IMR-90 (cell line): ENCODE data around the gene ABHD10. TPM values are rescaled to one million over a fixed set of nuclear protein-coding genes. Genes with fewer than 3 reads are reported as not detected.

ENCODE experiments used
- ATAC-seq: fragments of 200-7000 bp; cut with Tn5 transposase; 2 replicates; pipeline ENCODE4 v1.9.1; 2020; ENCODE audit warnings: low read depth, mild to moderate bottlenecking, moderate library complexity
- BruUV-seq: library from RNA; stranded (reverse); fragments of 400-500 nt; replicated peaks from 2 replicates; lab custom pipeline; 2021; lab: Mats Ljungman, UMichigan
- CTCF ChIA-PET: fragments of 300-600 bp; formaldehyde crosslinking; extraction: SDS; loops from one replicate; lab custom pipeline; 2021; ENCODE audit warnings: antibody characterized with exemption; lab: Yijun Ruan, JAX
- POLR2A ChIA-PET: fragments of 300-600 bp; sonication (Branson Sonifier 250); formaldehyde crosslinking; loops from one replicate; lab custom pipeline; 2022; ENCODE audit warnings: antibody characterized with exemption; ENCODE audit not compliant: unreplicated experiment; lab: Charles Lee
- DNase-seq: peaks from one replicate; pipeline ENCODE4 v3.0.0; 2013
- H2AFZ ChIP-seq: replicated peaks from 2 replicates; pipeline ENCODE3; 2013; ENCODE audit warnings: low read length, mild to moderate bottlenecking; ENCODE audit not compliant: poor library complexity
- H2AK5ac ChIP-seq: 2 replicates; pipeline ENCODE4 v1.6.1; 2013; ENCODE audit warnings: low read depth, low read length, inconsistent platforms
- H2AK9ac ChIP-seq: replicated peaks from 2 replicates; pipeline ENCODE3; 2013; ENCODE audit warnings: mild to moderate bottlenecking, low read depth, low read length, moderate library complexity; ENCODE audit not compliant: poor library complexity
- H2BK120ac ChIP-seq: 2 replicates; pipeline ENCODE4 v1.6.1; 2013; ENCODE audit warnings: low read depth, low read length, inconsistent platforms
- H2BK15ac ChIP-seq: 3 replicates; pipeline ENCODE4 v1.6.1; 2013; ENCODE audit warnings: low read depth, low read length, inconsistent platforms
- H2BK20ac ChIP-seq: 2 replicates; pipeline ENCODE4 v1.6.1; 2013; ENCODE audit warnings: low read depth, mild to moderate bottlenecking, inconsistent platforms, low read length, moderate library complexity
- H2BK5ac ChIP-seq: 2 replicates; pipeline ENCODE4 v1.6.1; 2013; ENCODE audit warnings: mild to moderate bottlenecking, low read depth, low read length, inconsistent platforms; ENCODE audit not compliant: poor library complexity, severe bottlenecking
- H3K14ac ChIP-seq: replicated peaks from 2 replicates; pipeline ENCODE4 v1.6.1; 2013; ENCODE audit warnings: low read depth, low read length, inconsistent platforms
- H3K18ac ChIP-seq: 2 replicates; pipeline ENCODE4 v1.6.1; 2013; ENCODE audit warnings: low read depth, low read length, control low read depth
- H3K23ac ChIP-seq: 2 replicates; pipeline ENCODE4 v1.6.1; 2013; ENCODE audit warnings: low read depth, low read length, inconsistent platforms
- H3K27ac ChIP-seq: 2 replicates; pipeline ENCODE4 v1.5.1; 2013; ENCODE audit warnings: mild to moderate bottlenecking, control low read depth, low read length; ENCODE audit not compliant: insufficient read depth
- H3K27me3 ChIP-seq: 2 replicates; pipeline ENCODE4 v1.6.1; 2013; ENCODE audit warnings: low read length; ENCODE audit not compliant: control insufficient read depth, insufficient read depth
- H3K36me3 ChIP-seq: 2 replicates; pipeline ENCODE4 v1.6.1; 2013; ENCODE audit warnings: low read length, mixed read lengths; ENCODE audit not compliant: control insufficient read depth, insufficient read depth
- H3K4ac ChIP-seq: 2 replicates; pipeline ENCODE4 v1.6.1; 2013; ENCODE audit warnings: low read depth, low read length, inconsistent platforms
- H3K4me1 ChIP-seq: 2 replicates; pipeline ENCODE4 v1.6.1; 2013; ENCODE audit warnings: low read length, mixed read lengths; ENCODE audit not compliant: control insufficient read depth, insufficient read depth
- H3K4me2 ChIP-seq: 2 replicates; pipeline ENCODE4 v1.6.1; 2013; ENCODE audit warnings: low read depth, mild to moderate bottlenecking, control low read depth, low read length, moderate library complexity
- H3K4me3 ChIP-seq: 2 replicates; pipeline ENCODE4 v1.5.1; 2013; ENCODE audit warnings: low read depth, mild to moderate bottlenecking, control low read depth, low read length, moderate library complexity; ENCODE audit not compliant: insufficient read depth
- H3K56ac ChIP-seq: 2 replicates; pipeline ENCODE4 v1.6.1; 2013; ENCODE audit warnings: low read length, inconsistent platforms; ENCODE audit not compliant: insufficient read depth; ENCODE audit errors: extremely low read depth
- H3K79me1 ChIP-seq, 2 experiments: 2 replicates each; pipeline ENCODE4 v1.6.1; 2013; ENCODE audit warnings: low read length in 2 of 2, inconsistent platforms in 1 of 2, low read depth in 1 of 2
- H3K9ac ChIP-seq: 2 replicates; pipeline ENCODE4 v1.6.1; 2013; ENCODE audit warnings: low read depth, low read length, control low read depth
- H3K9me1 ChIP-seq: 2 replicates; pipeline ENCODE4 v1.6.1; 2013; ENCODE audit warnings: low read length, inconsistent platforms; ENCODE audit not compliant: insufficient read depth
- H3K9me3 ChIP-seq: 2 replicates; pipeline ENCODE4 v1.6.1; 2013; ENCODE audit warnings: low read length; ENCODE audit not compliant: control insufficient read depth, insufficient read depth
- H4K20me1 ChIP-seq: 2 replicates; pipeline ENCODE4 v1.6.1; 2013; ENCODE audit warnings: low read length, inconsistent platforms; ENCODE audit not compliant: insufficient read depth
- H4K5ac ChIP-seq: 2 replicates; pipeline ENCODE4 v1.6.1; 2013; ENCODE audit warnings: mild to moderate bottlenecking, low read depth, low read length, control low read depth
- H4K8ac ChIP-seq, 2 experiments: 2 replicates each; pipeline ENCODE4 v1.6.1; 2013; ENCODE audit warnings: low read depth in 2 of 2, low read length in 2 of 2, control low read depth in 1 of 2, inconsistent platforms in 1 of 2
- H4K91ac ChIP-seq: 2 replicates; pipeline ENCODE4 v1.6.1; 2013; ENCODE audit warnings: low read depth, low read length, inconsistent platforms; ENCODE audit not compliant: insufficient read depth
- CHD1 ChIP-seq: IDR thresholded peaks from 2 replicates; pipeline ENCODE4 v1.6.1; 2012; ENCODE audit warnings: low read depth, low read length, improper control_type of control experiment
- FOS ChIP-seq: fragments of 150-350 bp; IDR thresholded peaks from 2 replicates; pipeline ENCODE4 v1.6.1; 2016; ENCODE audit warnings: low read depth, low read length
- MXI1 ChIP-seq: IDR thresholded peaks from 2 replicates; pipeline ENCODE4 v1.6.1; 2012; ENCODE audit warnings: low read depth, mild to moderate bottlenecking, low read length, moderate library complexity, borderline replicate concordance
- RCOR1 ChIP-seq: IDR thresholded peaks from 2 replicates; pipeline ENCODE4 v1.6.1; 2012; ENCODE audit warnings: mild to moderate bottlenecking, low read length, improper control_type of control experiment; ENCODE audit not compliant: insufficient replicate concordance
- RFX5 ChIP-seq: IDR thresholded peaks from 2 replicates; pipeline ENCODE4 v1.8.0; 2012; ENCODE audit warnings: low read depth, mild to moderate bottlenecking, low read length, moderate library complexity
- WGBS, 2 experiments: methylation state at CpG; one replicate each; pipeline versions ENCODE4 v1.1.5 to v1.1.7; 2013; ENCODE audit warnings: missing lambda C conversion rate in 2 of 2; ENCODE audit not compliant: insufficient read length in 1 of 2; ENCODE audit errors: extremely low coverage in 2 of 2; 5-methylcytosine and 5-hydroxymethylcytosine counted together
- dilution Hi-C: fragments of 300-500 bp; cut with HindIII; formaldehyde crosslinking; loops from one replicate; pipeline ENCODE4 v1.14.3; 2018; ENCODE audit warnings: low sequenced_read_pairs; ENCODE audit not compliant: unreplicated experiment
- in situ Hi-C: fragments of 300-500 bp; cut with MboI; formaldehyde crosslinking; loops from 3 replicates; pipeline ENCODE4 v1.14.3; 2019; ENCODE audit warnings: low sequenced_read_pairs, inconsistent platforms, mixed read lengths
- intact Hi-C: fragments of 100-400 bp; cut with micrococcal nuclease; formaldehyde crosslinking; loops from 2 replicates; pipeline ENCODE4 v1.10.0; 2022
- polyA plus RNA-seq, 3 experiments: library from polyadenylated mRNA; depleted of rRNA; stranded (reverse); fragments of >200 nt; gene quantifications; 2 replicates each; pipeline ENCODE4 v1.2.3, GENCODE V29; 2012; ENCODE audit warnings: low replicate concordance in 1 of 3
- total RNA-seq: library from RNA; depleted of rRNA; stranded (reverse); fragments of >200 nt; gene quantifications from 2 replicates; pipeline ENCODE4 v1.2.3, GENCODE V29; 2012
- TF ChIP-seq, protein P1 (sequence below): fragments of 150-350 bp; IDR thresholded peaks from 2 replicates; pipeline ENCODE4 v1.6.1; 2016; ENCODE audit warnings: low read depth, mild to moderate bottlenecking, low read length, moderate library complexity, borderline replicate concordance

ABHD10 gene
- total and polyA plus RNA-seq, 2 of the 4 experiments (the other 2 are of a cell fraction) = 24.7 to 57.2 TPM

- dilution Hi-C loops (loop anchor here (25.0 kb wide), 1 partner anchor 239 kb away; no protein-coding TSS in a partner anchor), intact Hi-C loops (no loop called here), in situ Hi-C loops (loop anchor here (25.0 kb wide), 1 partner anchor 364 kb away; the partner anchor contains the start of gene ZBED2)
- Histone ChIP-seq H2BK5ac (no peak overlapping the region), H3K4me1 (peaks cover 7% of the 10 kb centered on the region; the same call in 1 of the 2 replicates), H3K9me1 (peaks cover 9% of the 10 kb centered on the region; the same call in 1 of the 2 replicates), H3K14ac (no peak overlapping the region), H3K4me3 (no peak overlapping the region), H3K18ac (no peak overlapping the region), H3K56ac (no peak overlapping the region), H3K4me2 (no peak overlapping the region), H3K9me3 (no peaks in the 10 kb centered on the region), H2BK20ac (no peak overlapping the region), H4K91ac (no peak overlapping the region), H3K23ac (no peak overlapping the region), H3K79me1 (no peaks in the 10 kb centered on the region), H3K36me3 (peaks cover 14% of the 10 kb centered on the region), H3K27ac (no peak overlapping the region), H3K4ac (no peak overlapping the region), H4K20me1 (no peaks in the 10 kb centered on the region), H2BK120ac (no peak overlapping the region), H3K27me3 (no peaks in the 10 kb centered on the region), H4K8ac (no peak overlapping the region), H2AK9ac (no peak overlapping the region), H2AK5ac (no peak overlapping the region), H2AFZ (no peak overlapping the region), H4K5ac (no peak overlapping the region), H3K9ac (no peak overlapping the region), H2BK15ac (no peak overlapping the region)
- BruUV-seq = no TSS peak
- ChIA-PET POLR2A (no interaction called here), CTCF (interaction anchor here (0.8 to 1.1 kb wide), 2 partner anchors 17 to 86 kb away, joined by 3 to 4 read pairs; no protein-coding TSS in a partner anchor)
- no peak for DNase-seq
- no peak for TF ChIP-seq MXI1
- TF ChIP-seq RCOR1 = no peak
- TF ChIP-seq RFX5 = no peak
- no peak for TF ChIP-seq FOS
- TF ChIP-seq, protein P1, sequence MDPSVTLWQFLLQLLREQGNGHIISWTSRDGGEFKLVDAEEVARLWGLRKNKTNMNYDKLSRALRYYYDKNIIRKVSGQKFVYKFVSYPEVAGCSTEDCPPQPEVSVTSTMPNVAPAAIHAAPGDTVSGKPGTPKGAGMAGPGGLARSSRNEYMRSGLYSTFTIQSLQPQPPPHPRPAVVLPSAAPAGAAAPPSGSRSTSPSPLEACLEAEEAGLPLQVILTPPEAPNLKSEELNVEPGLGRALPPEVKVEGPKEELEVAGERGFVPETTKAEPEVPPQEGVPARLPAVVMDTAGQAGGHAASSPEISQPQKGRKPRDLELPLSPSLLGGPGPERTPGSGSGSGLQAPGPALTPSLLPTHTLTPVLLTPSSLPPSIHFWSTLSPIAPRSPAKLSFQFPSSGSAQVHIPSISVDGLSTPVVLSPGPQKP = no peak
- no peak for TF ChIP-seq CHD1
- WGBS, 2 experiments = no CpG with 5 or more reads among the region's 2 CpGs
- no peak for ATAC-seq
These were observed 27.8 kb upstream of the ABHD10 start for GRCh38 chr3:111951032-111951431.
